HEK293T (cell line): ENCODE measurements around the gene TNFRSF25.

Source experiments
- CTCF ChIA-PET: fragments of 350-600 bp; formaldehyde crosslinking; extraction: SDS; loops from one replicate; lab custom pipeline; 2021; ENCODE audit warnings: antibody characterized with exemption, inconsistent platforms; lab: Yijun Ruan, JAX
- POLR2A ChIA-PET: fragments of 350-600 bp; formaldehyde crosslinking; extraction: SDS; loops from one replicate; lab custom pipeline; 2020; ENCODE audit warnings: antibody characterized with exemption, inconsistent platforms; lab: Yijun Ruan, JAX
- DNase-seq: peaks from one replicate; pipeline ENCODE4 v3.0.0; 2012; ENCODE audit warnings: mixed read lengths; ENCODE audit errors: extremely low spot score
- ARNT ChIP-seq: fragments of 450-650 bp; IDR thresholded peaks from 2 replicates; pipeline ENCODE4 v1.6.1; 2017; ENCODE audit warnings: mild to moderate bottlenecking
- BHLHE40 ChIP-seq: fragments of 450-650 bp; IDR thresholded peaks from 2 replicates; pipeline ENCODE4 v1.6.1; 2016; ENCODE audit warnings: mild to moderate bottlenecking, moderate library complexity, borderline replicate concordance
- CTBP1 ChIP-seq: fragments of 450-650 bp; IDR thresholded peaks from 2 replicates; pipeline ENCODE4 v1.6.1; 2016; ENCODE audit warnings: borderline replicate concordance
- ELF4 ChIP-seq: fragments of 450-650 bp; IDR thresholded peaks from 2 replicates; pipeline ENCODE4 v1.6.1; 2017; ENCODE audit warnings: antibody characterized with exemption
- FOXA1 ChIP-seq: fragments of 450-650 bp; IDR thresholded peaks from 2 replicates; pipeline ENCODE4 v1.6.1; 2016; ENCODE audit warnings: mild to moderate bottlenecking
- FOXK2 ChIP-seq: fragments of 450-650 bp; IDR thresholded peaks from 2 replicates; pipeline ENCODE4 v1.6.1; 2016; ENCODE audit warnings: mild to moderate bottlenecking
- FOXM1 ChIP-seq: fragments of 450-650 bp; IDR thresholded peaks from 2 replicates; pipeline ENCODE4 v1.6.1; 2017; ENCODE audit warnings: mild to moderate bottlenecking, borderline replicate concordance
- HDGF ChIP-seq: fragments of 450-650 bp; IDR thresholded peaks from 2 replicates; pipeline ENCODE4 v1.6.1; 2017; ENCODE audit warnings: antibody characterized with exemption, borderline replicate concordance
- L3MBTL2 ChIP-seq: fragments of 450-650 bp; conservative IDR thresholded peaks from 2 replicates; pipeline ENCODE4 v1.6.1; 2016; ENCODE audit warnings: mild to moderate bottlenecking
- LEF1 ChIP-seq: fragments of 450-650 bp; IDR thresholded peaks from 2 replicates; pipeline ENCODE4 v1.6.1; 2017; ENCODE audit warnings: mild to moderate bottlenecking, borderline replicate concordance
- NFRKB ChIP-seq: fragments of 450-650 bp; IDR thresholded peaks from 2 replicates; pipeline ENCODE4 v1.6.1; 2016; ENCODE audit warnings: mild to moderate bottlenecking, moderate library complexity
- PKNOX1 ChIP-seq: fragments of 450-650 bp; IDR thresholded peaks from 2 replicates; pipeline ENCODE4 v1.6.1; 2016
- SP1 ChIP-seq: fragments of 450-650 bp; IDR thresholded peaks from 2 replicates; pipeline ENCODE4 v1.6.1; 2017
- SUZ12 ChIP-seq: fragments of 450-650 bp; IDR thresholded peaks from 2 replicates; pipeline ENCODE4 v1.6.1; 2016; ENCODE audit warnings: mild to moderate bottlenecking
- TARDBP ChIP-seq: fragments of 450-650 bp; IDR thresholded peaks from 2 replicates; pipeline ENCODE4 v1.6.1; 2016
- ZNF384 ChIP-seq: fragments of 450-650 bp; IDR thresholded peaks from 2 replicates; pipeline ENCODE4 v1.6.1; 2016

Gene TNFRSF25

GRCh38 chr1:6462412-6463119 is 3.4 kb downstream of the TNFRSF25 start:
- no peak for DNase-seq
- TF ChIP-seq L3MBTL2 (no peak), ELF4 (no peak), BHLHE40 (no peak), SUZ12 (no peak), HDGF (no peak), CTBP1 (no peak), NFRKB (no peak), PKNOX1 (no peak), TARDBP (no peak), FOXA1 (no peak)
- ChIA-PET CTCF (interaction anchor here (1.6 kb wide), 1 partner anchor 9 kb away, joined by 4 read pairs; no protein-coding TSS in a partner anchor), POLR2A (no interaction called here)

GRCh38 chr1:6461538-6462411 is 4.2 kb downstream of the TNFRSF25 start:
- DNase-seq: no peak
- TF ChIP-seq FOXA1 (no peak), SP1 (no peak), LEF1 (no peak), BHLHE40 (no peak), FOXK2 (no peak), HDGF (no peak), ARNT (no peak), FOXM1 (no peak), TARDBP (no peak), NFRKB (no peak), PKNOX1 (no peak), ELF4 (no peak), L3MBTL2 (no peak), SUZ12 (no peak), ZNF384 (no peak), CTBP1 (no peak)
- CTCF ChIA-PET: interaction anchor here (0.6 to 1.6 kb wide), 3 partner anchors 10 to 19 kb away, joined by 3 to 4 read pairs (median 4); no protein-coding TSS in a partner anchor
- POLR2A ChIA-PET: no interaction called here

- TF ChIP-seq HDGF (no peak), FOXM1 (no peak), FOXK2 (no peak), ELF4 (no peak), PKNOX1 (no peak), NFRKB (no peak), LEF1 (no peak), ZNF384 (no peak)
- ChIA-PET CTCF (interaction anchor here (0.6 to 1.1 kb wide), 2 partner anchors 11 to 19 kb away, joined by 3 to 4 read pairs; no protein-coding TSS in a partner anchor), POLR2A (no interaction called here)
- no peak for DNase-seq
These were observed 4.9 kb downstream of the TNFRSF25 start for GRCh38 chr1:6461051-6461530.

GRCh38 chr1:6460301-6461050 is 5.5 kb downstream of the TNFRSF25 start:
- TF ChIP-seq ARNT: no peak
- no peak for TF ChIP-seq FOXK2
- no peak for TF ChIP-seq FOXA1
- TF ChIP-seq L3MBTL2: no peak
- no peak for TF ChIP-seq LEF1
- TF ChIP-seq PKNOX1: no peak
- no peak for TF ChIP-seq TARDBP
- no peak for TF ChIP-seq BHLHE40
- no peak for TF ChIP-seq HDGF
- no peak for TF ChIP-seq SUZ12
- TF ChIP-seq ELF4: no peak
- TF ChIP-seq SP1: no peak
- no peak for TF ChIP-seq ZNF384
- no peak for TF ChIP-seq FOXM1
- no peak for TF ChIP-seq NFRKB
- no peak for TF ChIP-seq CTBP1
- DNase-seq: no peak
- ChIA-PET CTCF (interaction anchor here (1.1 kb wide), 1 partner anchor 12 kb away, joined by 3 read pairs; no protein-coding TSS in a partner anchor), POLR2A (no interaction called here)
